AG09309 (cell line): ENCODE results near the gene ARL8B.
"Not testable (repeated sequence)": the region's sequence is repeated elsewhere in the genome, so short reads cannot be mapped to it uniquely, and the experiment has no call there.

Source experiments
- DNase-seq: peaks from one replicate; pipeline ENCODE4 v3.0.0-alpha.2; 2010; ENCODE audit warnings: low read depth
- H3K4me3 ChIP-seq: 2 replicates; pipeline ENCODE4 v1.5.1; 2011; ENCODE audit warnings: mild to moderate bottlenecking, low read depth, low read length, moderate library complexity; ENCODE audit not compliant: control insufficient read depth
- CTCF ChIP-seq: IDR thresholded peaks from 2 replicates; pipeline ENCODE4 v1.5.1; 2011; ENCODE audit warnings: mild to moderate bottlenecking, low read depth, low read length, inconsistent platforms; ENCODE audit not compliant: insufficient read depth, control insufficient read depth; ENCODE audit errors: missing control alignments

ARL8B gene

GRCh38 chr3:5096336-5097008 lies 25.6 kb upstream of the ARL8B start:
- TF ChIP-seq CTCF, result no peak
- H3K4me3 ChIP-seq, result no peak overlapping the region
- DNase-seq, result no peak

GRCh38 chr3:5098346-5098745 lies 23.7 kb upstream of the ARL8B start:
- no peak for TF ChIP-seq CTCF
- H3K4me3 ChIP-seq, result no peak overlapping the region
- DNase-seq, result no peak

GRCh38 chr3:5102532-5102931 lies 19.6 kb upstream of the ARL8B start:
- no peak overlapping the region for H3K4me3 ChIP-seq
- no peak for DNase-seq
- TF ChIP-seq CTCF, result no peak

- no peak overlapping the region for H3K4me3 ChIP-seq
- DNase-seq, result no peak
- TF ChIP-seq CTCF, result no peak
These were observed 18.3 kb upstream of the ARL8B start for GRCh38 chr3:5103743-5104142.

GRCh38 chr3:5105050-5105449 lies 17.0 kb upstream of the ARL8B start:
- no peak overlapping the region for H3K4me3 ChIP-seq
- TF ChIP-seq CTCF, result no peak

GRCh38 chr3:5106371-5106770 lies 15.7 kb upstream of the ARL8B start:
- not testable (repeated sequence) for H3K4me3 ChIP-seq

More at GRCh38 chr3:5105050-5105449, 17.0 kb upstream of the ARL8B start:
- no peak for DNase-seq

GRCh38 chr3:5106933-5107334 lies 15.2 kb upstream of the ARL8B start:
- H3K4me3 ChIP-seq, DNase-seq: not testable (repeated sequence)

More at GRCh38 chr3:5106371-5106770, 15.7 kb upstream of the ARL8B start:
- DNase-seq, result not testable (repeated sequence)

GRCh38 chr3:5110337-5110736 lies 11.8 kb upstream of the ARL8B start:
- no peak overlapping the region for H3K4me3 ChIP-seq
- DNase-seq, result no peak
- no peak for TF ChIP-seq CTCF
